ENCODE results near the gene LRRC27.
A peak's percentile ranks its signal among the peaks of the same experiment; 100 is the strongest.

LRRC27 gene

DNA sequence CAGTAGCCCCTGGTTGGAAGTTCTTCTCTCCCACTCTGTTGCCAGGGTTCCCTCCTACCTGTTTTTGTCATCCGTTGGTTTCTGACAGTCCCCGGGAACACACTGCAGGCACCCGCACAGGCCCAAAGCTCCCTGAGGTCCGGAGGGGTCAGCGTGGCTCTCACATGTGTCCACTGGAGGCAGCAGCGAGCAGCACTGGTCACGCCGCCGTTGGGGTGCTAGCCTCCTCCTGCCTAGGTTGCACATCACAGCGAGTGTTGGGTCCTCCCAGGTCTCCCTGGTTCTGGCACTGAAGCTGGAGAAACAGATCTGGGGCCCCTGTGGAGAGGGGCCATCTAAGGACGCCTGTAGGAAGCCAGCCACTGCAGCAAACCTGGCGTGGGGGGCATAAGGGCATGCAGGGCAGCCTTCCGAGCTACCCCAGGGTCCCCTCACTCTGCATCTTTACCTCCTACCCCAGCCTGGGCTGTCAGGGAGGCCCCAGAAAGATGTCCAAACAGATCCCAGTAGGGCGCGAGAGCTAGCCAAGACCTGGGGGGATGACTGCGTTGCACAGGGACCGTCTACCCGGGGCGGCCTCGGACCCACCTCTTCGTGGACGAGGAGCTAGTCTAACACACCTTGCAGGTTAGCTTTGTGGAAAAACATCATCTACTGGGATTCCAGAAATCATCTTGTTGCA is 28.9 kb downstream of the LRRC27 start:
- peak in 1 of 2 experiments; percentile 24 for DNase-seq

DNA sequence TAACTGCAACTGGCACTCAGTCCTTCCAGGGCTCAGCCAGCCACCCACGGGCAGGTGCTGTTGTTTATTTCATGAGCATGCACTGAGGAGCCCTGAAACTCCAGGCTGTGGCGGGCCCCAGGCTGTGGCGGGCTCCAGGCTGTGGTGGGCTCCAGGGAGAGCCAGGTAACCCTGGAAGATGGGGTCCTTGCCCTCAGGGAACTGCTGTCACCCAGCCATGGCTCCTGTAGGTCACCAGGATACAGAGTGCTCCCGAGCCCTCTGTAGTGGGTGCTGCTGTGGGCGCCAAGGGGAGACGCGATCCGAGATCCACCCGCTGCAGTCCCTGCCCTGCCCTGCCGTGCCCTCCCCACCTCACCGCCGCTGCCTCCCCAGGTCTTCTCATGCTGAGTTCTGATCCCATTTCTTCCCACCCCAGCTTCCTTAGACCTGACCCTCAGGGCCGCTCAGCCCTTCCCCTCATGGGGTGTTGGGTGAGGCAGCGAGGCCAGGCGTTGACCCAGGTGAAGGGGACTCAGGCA is 29.6 kb downstream of the LRRC27 start:
- no peak for DNase-seq

GRCh38 chr10:132362151-132362611 is 30.2 kb downstream of the LRRC27 start:
- no peak for DNase-seq

DNA sequence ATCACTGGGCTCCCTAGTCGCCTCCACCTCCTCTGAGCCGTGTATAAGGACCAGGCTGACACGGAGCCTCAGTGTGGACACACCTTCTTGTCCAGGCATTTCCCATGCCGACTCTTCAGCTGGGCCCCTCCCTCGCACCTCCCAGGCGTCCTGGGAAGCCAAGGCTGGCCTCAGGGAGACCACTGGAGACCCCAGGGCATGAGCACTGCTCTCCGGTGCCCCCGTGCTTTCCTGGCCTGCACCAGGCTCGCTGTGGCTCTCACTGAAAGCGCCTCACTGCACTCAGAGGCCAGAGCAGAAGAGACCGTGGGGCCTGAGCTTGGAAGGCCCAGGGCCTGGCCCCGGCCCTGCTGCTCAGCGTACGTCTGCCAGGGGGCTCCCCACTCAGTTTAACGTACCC is 31.4 kb downstream of the LRRC27 start:
- DNase-seq: no peak

GRCh38 chr10:132363921-132364593 is 32.1 kb downstream of the LRRC27 start:
- no peak for DNase-seq

DNA sequence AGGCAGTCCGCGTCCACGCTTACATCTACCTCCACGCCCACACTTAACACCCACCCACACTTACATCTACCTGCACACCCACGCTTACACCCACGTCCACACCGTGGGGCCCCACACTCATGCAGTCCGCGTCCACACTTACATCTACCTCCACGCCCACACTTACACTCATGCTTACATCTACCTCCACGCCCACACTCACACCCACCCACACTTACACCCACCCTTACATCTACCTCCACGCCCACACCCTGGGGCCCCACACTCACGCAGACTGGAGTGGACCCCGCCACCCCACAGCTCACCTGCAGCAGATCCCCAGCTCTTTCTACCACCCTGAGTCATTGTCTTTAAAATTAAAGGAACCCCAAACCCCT is 32.6 kb downstream of the LRRC27 start:
- no peak for DNase-seq

DNA sequence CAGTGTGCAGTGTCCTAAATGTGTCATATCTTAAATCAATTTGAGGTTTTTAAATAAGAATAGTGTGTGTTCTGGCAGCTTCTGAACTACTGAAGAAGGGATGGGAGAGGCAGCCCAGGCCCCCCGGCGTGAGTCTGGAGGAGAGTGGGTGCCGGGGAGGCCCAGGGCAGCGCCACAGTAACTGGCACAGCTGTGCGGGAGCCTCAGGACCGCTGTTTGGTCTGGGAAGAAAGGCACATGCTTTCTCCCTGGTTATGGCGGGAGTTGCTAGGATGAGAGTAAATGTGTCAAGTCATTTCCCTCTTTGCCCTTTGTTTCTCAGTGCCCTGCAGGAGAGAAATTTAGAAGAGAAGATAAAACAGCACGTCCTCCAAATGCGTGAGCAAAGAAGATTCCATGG is 33.1 kb downstream of the LRRC27 start:
- no peak for DNase-seq

DNA sequence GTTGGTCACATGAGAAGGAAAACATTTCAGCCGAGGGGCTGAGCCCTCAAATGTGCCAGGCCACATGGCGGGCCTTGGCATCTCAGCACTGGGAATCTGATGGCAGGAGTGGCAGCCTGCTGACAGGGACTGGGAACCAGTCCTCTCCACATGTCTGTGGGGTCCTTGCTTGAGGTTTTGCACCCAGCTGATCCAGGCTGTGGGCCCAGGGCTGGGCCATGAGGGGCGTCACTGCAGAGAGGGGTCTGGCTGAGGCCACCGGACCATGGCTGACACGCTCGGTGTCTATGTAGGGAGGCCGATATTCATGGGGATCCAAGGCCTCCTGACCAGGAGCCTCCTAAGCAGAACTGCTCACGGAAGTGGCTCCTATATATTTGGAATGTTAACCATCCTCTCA is 34.0 kb downstream of the LRRC27 start:
- no peak for DNase-seq

DNA sequence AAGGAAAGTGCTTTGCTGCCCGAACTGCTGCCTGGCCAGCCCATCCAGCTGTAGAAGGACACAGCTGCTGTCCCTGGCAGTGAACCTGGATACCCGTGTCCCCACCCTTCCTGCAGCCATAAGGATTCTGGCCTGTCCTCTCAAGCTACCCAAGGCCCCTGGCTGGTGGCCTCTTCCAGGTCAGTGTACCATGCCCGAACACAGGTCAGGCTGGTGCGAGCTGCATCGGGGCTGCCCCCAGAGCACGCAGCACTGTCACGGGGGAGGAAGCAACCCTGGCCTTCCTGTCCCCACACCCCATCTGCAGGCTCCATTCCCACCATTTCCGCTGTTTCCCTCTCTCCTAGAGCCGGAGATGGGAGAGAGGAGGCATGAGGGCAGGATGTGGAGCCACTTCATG is 34.5 kb downstream of the LRRC27 start:
- no peak for DNase-seq

GRCh38 chr10:132368391-132368790 is 36.4 kb downstream of the LRRC27 start:
- no peak for DNase-seq

- DNase-seq: no peak
Measured at GRCh38 chr10:132368881-132369635, 37.1 kb downstream of the LRRC27 start.

DNA sequence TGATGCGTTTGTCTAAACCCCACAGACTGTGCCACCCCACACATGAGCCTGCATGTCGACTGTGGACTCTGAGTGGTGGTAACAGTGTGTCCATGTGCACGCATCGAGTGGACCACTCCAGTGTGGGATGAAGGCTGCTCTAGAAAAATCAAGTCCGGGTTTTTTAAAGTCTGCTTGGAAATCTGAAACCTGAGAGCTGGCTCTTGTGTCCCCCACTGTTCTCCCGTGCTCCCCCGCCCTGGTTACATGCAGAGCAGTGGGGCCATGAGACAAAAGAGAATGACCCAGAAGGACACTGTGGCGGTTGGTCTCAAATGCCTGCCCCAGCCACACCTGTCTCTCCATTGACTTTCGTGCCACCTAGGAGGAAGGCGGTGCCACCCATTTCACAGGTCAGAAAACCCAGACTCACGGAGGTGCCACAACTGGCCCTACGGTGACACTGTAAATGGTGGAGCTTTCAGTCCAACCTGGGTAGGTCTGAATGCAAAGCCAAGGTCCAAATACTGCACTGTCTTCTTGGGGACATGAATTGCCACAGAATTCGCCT is 37.7 kb downstream of the LRRC27 start:
- DNase-seq: no peak

DNA sequence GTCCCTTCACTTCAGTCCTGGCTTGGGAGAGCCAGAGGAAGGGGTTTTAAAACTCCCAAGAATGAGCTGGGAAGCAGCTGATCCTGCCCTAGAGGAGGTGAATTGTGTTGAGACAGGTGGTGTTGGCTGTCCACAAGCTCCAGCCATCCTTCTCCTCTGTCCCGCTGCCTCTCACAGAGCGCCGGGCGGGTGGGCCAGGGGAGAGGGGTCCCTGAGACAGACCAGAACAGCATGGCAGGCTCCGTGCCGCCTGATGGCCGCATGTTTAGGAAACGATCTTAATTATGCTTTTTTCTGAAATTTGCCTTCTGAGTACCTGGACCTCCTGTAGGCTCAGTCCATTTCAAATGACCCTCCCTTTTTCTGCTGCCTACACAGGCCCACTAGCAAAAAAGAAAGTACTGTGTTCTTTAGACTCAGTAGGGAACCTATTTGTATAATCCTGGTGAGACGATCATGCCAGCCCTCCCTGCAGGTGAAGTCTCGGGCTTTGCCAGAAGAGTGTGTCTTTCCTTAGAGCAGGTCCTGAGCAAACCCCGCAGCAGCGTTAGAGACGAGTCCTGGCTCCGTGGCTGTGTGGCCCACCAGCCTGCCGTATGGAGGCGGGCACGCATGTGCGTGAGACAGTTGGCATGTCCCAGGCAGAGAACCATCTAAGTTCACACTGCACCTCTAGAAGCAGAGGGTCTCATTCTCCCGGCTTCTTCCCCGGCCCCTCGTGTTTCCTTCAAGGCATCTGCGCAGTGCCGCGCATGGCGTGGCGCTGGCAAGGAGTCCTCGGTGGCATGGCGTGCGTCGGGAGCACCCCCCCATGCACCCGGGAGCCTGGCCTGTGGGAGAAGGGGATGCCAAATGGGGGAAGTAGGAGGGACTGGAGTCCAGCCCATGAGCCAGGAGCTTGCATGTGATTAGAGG is 38.7 kb downstream of the LRRC27 start:
- DNase-seq: no peak

GRCh38 chr10:132371641-132372081 is 39.7 kb downstream of the LRRC27 start:
- peak in 1 of 2 experiments; percentile 42 for DNase-seq

DNA sequence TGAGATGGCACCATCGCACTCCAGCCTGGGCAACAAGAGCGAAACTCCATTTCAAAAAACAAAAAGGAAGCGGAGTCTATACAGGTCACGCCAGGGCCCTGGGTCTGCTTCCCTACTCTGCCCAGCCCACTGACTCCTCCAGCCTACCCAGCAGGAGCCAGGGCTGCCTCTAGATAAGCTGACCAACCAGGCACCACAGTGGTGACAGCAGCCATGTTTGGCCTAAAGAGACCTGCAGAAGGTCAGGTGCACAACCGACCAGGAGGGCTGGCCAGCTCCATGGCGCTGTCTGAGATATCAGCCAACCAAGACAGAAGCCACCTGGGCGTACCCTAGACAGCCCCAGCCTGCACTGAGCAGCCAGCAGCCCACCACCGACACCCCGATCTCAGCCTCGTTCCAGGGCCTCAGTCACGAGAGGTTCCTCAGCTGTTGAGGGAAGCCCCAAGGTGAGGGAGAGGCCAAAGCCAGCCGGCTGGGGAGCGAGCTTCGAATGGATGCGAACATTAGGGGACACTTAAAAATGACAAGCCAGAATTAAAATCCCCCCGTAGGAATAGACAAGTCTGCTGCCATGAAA is 40.6 kb downstream of the LRRC27 start:
- DNase-seq: no peak

DNA sequence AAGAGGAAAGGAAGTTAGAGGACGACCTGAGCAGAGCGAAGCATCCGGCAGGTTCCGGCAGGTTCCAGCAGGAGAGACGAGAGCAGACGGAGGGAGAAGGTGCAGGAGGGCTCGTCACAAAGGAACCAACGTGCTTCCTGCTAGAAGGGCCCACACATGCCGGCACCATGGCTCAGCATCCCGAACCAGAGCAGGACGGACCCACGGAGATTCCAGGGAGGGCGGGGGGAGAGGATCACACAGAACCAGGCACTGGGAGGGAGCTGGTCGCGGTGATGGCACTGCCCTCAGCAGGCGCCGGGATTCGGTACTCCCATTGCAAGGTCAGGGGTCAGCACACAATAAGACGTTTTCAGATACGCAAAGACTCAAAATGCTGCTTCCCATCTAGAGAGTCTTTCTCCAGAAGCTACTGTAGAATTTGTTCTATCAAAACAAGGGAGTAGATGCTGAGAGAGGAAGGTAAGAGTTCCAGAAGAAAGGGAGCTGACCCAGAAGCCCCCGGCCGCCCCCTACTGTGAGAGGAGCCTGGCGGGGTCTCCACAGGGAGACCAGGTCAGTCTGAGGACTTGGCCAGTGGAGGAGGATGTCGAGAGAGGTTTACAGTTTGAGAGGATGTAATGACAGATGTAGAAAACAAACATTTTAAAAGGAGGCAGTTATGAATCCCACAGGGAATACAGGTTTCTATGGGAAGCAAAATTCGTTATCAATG is 41.4 kb downstream of the LRRC27 start:
- no peak for DNase-seq

DNA sequence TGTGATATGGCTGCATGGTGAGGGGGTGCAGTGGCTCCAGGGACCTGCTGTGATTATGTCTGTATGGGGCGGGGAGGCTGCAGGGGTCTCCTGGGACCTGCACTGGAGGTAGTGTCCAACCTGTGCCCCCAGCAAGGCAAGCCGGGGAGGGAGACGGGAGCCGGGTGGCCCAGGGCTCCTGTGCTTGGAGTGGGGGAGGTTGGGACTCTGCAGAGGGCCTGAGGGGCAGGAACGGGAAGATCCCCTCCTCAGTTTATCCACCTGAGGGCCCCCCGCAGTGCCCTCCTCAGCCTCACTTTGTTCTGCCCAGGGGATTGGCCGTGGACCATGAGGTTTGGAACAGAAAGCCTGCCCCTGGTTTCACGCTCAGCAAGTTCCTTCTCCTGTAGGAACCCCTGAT is 42.2 kb downstream of the LRRC27 start:
- DNase-seq: no peak

- no peak for DNase-seq
Measured at GRCh38 chr10:132374612-132375011, 42.6 kb downstream of the LRRC27 start.

DNA sequence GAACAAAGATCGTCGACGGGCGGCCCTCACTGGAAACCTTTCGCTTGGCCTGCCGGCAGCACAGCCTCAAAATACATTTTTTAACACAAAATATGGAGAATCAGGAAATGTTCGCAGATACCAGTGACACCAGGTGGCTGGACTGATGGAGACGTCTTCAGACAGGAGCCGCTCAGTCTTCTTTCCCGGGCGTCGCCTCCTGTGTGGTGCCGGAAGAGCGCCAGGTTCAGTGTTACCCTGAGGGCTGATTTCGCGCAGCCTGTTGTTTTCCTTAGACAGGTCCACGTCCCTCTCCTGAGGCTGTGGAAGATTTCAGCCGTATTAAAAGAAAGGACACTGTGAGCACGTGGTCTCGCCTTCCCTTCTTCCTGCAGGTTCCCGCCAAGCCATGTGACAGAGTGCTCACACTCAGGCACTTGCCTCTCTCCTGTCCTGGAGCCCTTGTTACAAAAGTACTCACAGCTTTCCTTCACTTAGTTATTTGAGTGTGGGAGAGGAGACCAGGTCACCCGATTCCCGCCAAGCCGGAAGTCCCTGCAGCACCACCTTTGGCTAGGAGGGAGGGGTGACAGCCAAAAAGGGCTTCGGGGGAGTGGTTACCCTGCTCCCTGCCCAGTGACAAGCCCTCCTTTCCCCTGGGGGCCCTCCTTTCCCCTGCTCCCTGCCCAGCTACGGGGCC is 43.3 kb downstream of the LRRC27 start:
- no peak for DNase-seq

DNA sequence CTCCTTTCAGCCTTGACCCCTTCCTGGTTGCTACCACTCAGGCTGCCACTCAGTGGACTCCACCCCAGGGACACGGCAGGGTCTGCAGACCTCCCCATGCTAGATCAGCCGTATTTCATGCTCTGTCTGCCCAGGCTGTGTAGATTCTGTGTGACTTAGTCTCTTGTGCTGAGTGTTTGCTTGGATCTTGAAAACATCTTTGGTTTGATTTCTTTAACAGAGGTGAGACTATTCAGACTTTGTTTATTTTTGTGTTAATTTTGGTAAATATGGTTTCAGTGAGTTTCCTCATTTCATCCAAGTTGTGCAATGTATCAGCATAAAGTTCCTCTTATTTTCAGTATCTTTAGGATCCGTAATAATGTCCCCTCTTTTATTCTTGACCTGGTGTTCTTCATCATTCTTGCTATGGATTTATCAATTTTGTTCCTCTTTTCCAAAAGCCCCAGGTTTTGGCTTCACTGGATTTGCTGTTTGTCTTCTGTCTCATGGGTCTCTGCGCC is 43.9 kb downstream of the LRRC27 start:
- DNase-seq: no peak
